ENCODE measurements around the gene EYA2.
"Not testable (repeated sequence)": the region's sequence is repeated elsewhere in the genome, so short reads cannot be mapped to it uniquely, and the experiment has no call there.

Gene EYA2

GRCh38 chr20:46955601-46956556, 61.2 kb downstream of the EYA2 start:
- FAIRE-seq: no peak

DNA sequence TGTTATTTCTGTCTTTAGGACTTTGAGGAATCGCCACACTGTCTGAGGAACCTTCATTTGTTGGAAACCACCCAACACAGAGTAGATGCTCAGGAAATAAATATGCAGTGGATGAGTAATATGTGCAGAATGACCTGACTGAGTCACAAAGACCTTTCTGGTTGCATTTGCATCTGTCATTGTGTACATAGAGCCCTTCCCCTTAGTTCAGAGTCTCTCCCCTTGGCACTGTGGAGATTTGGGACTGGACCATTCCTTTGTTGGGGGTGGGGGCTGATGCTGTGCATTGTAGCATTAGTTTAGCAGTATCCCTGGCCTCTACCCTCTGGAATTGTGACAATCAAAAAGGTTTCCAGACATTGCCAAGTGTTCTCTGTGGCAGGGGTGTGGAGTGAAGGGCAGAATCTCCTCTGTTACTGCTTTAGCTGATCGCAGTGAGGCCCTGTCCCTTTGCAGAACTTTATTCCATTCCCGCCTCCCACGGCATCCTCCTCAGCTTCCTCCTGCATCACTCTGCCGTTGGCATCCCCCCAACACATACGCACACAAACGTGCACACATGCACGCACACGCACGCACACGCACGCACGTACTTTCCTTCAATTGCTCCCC, 64.5 kb downstream of the EYA2 start:
- no peak for FAIRE-seq

GRCh38 chr20:46959821-46960220, 65.2 kb downstream of the EYA2 start:
- no peak for FAIRE-seq

DNA sequence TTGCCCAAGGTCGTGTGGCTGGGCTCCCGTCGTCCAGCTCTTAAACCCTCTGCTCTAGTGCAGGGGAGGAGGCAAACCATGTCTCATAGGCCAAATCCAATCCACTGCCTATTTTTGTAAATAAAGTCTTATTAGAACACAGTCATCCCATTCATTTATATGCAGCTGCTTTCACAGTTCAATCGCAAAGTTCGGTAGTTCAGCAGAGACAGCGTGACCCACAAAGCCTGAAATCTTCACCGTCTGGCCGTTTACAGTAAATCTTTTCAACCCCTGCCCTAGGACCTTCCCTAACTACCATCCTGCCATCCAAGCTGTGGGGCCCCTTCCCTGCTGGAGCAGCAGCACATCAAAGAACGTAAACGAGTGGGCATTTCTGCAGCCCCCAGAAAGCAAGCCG, 65.9 kb downstream of the EYA2 start:
- no peak for FAIRE-seq

DNA sequence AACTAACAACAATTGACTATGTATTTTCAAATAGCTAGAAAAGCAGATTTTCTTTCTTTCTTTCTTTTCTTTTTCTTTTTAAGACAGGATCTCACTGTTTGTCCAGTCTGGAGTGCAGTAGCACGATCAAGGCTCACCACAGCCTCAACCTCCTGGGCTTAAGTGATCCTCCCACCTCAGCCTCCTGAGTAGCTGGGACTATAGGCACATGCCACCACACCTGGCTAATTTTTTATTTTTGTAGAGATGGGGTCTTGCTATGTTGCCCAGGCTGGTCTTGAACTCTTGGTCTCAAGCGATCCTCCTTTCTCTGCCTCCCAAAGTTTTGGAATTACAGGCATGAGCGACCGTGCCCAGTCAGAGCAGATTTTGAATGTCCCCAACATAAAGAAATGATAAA, 67.3 kb downstream of the EYA2 start:
- not testable (repeated sequence) for FAIRE-seq

GRCh38 chr20:46962452-46963195, 68.0 kb downstream of the EYA2 start:
- FAIRE-seq: no peak

DNA sequence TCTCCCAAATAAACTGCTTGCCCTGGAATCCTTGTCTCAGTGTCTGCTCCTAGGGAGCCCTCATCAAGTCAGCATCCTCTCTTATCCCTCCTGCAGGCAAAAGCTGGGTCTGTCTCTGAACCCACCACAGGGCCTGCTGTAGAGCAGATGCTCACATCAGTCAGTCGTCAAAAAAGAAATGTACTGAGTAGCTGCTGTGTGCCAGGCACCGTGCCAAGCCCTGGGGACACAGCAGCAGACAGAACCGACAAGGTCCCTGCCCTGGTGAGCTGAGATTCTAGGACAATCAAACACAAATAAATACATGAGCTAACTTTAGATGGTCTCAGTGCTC, 68.5 kb downstream of the EYA2 start:
- no peak for FAIRE-seq

- FAIRE-seq: no peak
Observed at GRCh38 chr20:46963758-46964617, 69.3 kb downstream of the EYA2 start.

- FAIRE-seq: no peak
Observed at GRCh38 chr20:46964618-46965455, 70.2 kb downstream of the EYA2 start.

DNA sequence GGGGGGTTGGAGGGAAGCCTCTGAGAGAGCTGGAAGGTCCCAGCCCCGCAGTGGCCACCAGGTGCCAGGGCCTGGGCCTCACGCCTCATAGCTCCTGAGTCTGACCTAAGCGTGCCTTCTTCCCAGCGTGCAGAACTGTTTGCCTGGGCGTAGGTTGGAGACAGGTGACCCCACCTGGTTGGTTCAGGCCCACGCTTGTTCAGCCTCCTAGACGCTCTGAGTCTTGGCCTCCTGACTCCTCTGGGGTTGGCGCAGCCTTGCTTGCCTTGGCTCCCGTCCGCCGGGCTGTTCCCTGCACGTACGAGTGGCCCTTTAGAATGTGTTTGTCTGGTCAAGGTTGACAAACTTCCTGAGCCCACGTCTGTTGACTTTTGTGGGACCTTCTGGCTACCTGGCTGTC, 70.8 kb downstream of the EYA2 start:
- no peak for FAIRE-seq

DNA sequence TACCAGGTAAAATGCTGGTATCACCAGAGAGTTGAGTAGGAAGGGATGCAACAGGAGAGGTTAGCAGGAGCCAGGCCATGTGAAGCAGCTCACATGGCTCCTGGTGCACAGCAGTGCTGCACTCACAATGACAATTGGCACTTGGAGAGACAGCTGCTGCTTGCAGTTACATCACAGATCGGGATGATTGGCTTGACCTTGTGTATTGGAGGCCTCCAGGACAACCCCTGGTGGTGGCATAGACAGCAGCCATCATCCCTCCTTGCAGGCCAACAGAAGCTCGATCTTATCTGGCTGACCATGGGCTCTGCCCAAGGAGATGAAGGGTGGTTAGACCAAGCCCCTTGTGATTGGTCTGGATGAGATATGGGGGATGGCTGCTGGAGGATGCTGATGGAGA, 73.0 kb downstream of the EYA2 start:
- no peak for FAIRE-seq

DNA sequence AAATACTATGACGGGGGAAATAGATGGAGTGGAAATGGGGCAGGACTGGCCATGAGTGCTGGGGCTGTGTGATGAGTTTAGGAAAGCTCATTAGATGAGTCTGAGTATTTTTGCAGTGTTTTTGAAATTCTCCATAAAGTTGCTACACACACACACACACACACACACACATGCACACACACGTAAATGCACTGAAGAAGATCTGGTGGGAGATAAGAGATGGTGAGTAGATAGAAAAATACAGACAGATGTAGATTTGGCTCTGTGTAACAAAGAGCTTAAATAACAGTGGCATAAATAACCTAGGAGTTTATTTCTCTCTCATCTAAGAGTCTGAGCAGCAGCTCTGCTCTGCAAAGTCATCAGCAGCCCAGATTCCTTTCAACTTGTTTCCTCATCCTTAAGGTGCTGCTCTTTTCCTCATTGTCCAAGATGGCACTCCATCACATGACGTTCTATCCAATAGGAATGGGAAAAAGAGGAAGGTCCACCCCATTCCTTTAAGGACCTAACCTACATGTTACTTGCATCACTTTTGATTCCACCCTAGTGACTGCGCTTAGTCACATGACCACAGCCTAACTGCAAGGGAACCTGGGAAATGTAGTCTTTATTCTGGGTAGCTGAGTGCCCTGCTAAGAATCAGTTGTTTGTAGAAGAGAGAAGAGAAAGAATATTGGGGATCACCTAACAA, 76.4 kb downstream of the EYA2 start:
- FAIRE-seq: no peak

- no peak for FAIRE-seq
Observed at GRCh38 chr20:46973766-46974165, 79.1 kb downstream of the EYA2 start.

GRCh38 chr20:46974669-46975434, 80.2 kb downstream of the EYA2 start:
- FAIRE-seq: no peak

DNA sequence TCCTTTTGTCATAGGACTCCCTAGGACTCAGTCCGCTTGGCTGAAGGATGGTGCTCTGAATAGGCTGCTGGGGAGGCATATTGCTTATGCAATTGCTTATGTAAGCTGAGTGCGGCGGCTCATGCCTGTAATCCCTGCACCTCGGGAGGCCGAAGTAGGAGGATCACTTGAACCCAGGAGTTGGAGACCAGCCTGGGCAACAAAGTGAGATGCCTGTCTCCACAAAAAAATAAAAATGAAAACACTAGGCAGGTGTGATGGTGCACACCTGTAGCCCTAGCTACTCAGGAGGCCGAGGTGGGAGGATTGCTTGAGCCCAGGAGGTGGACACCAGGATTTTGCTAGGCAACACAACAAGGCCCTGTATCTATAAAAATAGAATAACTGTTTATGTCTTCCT, 81.3 kb downstream of the EYA2 start:
- no peak for FAIRE-seq

DNA sequence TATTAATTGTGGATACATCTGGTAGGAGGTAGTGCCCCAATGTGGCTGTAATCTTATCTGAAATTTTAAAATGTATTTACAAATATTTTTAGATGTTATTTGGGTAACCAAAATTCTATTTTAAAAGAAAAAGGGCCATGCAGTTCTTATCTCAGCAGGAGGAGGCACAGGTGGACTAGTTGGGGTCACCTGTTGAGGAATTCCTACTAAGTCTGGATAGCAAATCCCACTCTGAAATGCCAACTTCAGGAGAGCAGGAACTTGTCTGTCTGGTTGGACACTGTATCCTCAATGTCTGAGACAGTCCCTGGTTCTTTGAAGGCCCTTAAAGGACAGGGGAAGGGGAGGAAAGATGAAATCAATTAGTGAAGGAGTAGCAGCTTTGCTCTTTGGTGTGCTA, 82.6 kb downstream of the EYA2 start:
- FAIRE-seq: no peak

GRCh38 chr20:46977909-46978588, 83.4 kb downstream of the EYA2 start:
- FAIRE-seq: no peak

DNA sequence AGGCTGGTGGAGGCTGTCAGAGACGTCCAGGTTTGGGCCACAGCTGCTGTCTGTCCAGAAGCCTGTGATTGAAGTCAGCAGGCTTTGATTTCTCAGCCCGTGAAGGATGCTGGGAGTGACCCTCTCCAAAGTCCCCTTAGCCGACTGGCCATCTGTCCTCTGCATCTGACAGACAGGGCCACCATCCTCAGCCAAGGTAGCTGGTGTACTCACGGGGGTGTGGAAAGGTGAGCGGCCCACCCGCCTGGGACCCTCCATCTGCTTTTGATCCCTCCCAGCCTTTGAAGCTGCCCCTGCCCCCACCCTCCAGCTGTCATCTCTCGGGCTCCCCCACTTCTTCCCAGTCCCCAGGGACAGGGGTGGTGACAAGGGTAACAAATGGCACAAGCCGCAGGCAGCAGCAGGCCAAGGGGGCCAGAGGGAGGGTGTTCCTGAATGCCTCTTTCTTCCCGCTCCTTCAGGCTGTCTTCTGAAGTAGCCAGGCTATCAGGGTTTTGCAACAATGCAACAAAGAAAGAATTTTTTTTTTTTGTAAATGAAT, 84.4 kb downstream of the EYA2 start:
- no peak for FAIRE-seq

DNA sequence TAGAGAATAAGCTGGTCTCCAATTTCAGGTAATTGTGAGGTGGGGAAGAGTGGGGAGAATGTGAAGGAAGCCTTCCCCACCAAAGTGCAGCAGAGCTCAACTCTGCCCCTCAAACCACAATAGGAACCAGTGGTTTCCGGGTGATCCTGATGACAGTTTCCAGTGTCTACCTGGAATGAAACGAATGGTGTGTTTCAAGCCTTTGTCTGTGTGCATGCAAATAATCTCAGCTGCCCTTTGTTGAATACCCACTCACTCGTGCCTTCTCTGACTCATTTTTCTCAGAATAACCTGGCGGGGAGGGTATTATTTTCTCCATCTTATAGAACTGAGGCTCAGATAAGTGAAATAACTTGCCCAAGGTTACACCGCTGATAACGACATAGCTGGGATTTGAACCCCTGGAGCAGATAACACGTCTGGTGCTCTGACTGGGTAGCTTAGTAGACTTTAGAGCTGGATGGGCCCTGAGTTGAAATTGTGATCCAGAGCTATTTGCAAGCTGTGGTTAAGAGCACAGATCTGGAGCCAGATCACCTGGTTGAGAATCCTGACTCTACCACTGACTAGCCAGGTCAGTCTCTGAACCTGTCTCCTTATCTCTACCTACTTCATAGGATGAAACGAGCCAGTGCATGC, 85.1 kb downstream of the EYA2 start:
- no peak for FAIRE-seq
